Stimulated activated CD8-positive, alpha-beta memory T cell treated with anti-CD3 and anti-CD28 coated beads, Interleukin-15, amount 100 ng/mL, for 1 hour (primary cell): ENCODE measurements around the gene RITA1.
A peak's percentile ranks its signal among the peaks of the same experiment; 100 is the strongest.

Source experiments
- DNase-seq: peaks from one replicate; pipeline ENCODE4 v3.0.0-alpha.2; 2020; ENCODE audit warnings: low read depth

Gene RITA1

DNA sequence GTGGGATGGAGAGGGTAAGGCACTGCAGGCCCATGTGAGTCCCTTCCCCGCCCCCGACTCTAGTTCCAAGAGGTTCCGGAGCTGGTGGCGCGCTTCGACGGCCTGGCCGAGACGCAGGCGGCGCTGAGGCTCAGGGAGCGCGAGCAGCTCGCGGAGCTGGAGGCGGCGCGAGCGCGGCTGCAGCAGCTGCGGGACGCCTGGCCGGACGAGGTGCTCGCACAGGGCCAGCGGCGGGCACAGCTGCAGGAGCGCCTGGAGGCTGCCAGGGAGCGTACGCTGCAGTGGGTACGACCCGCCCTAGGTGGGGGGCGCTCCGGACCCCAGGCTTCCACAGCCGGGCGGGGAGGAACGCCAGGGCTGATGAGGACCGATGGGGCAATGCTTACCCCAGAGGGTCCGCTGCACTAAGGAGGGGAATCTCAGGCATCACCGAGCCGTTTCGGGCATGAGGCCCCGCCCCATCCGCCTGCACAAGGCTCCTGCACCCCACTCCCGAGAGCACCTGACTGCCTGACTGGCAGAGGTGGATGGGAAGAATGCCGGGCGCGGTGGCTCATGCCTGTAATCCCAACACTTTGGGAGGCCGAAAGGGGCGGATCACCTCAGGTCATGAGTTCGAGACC is 31.1 kb upstream of the RITA1 start:
- DNase-seq, result no peak

GRCh38 chr12:113155060-113155459 is 30.5 kb upstream of the RITA1 start:
- no peak for DNase-seq

- no peak for DNase-seq
These were observed 29.9 kb upstream of the RITA1 start for GRCh38 chr12:113155646-113156045.

DNA sequence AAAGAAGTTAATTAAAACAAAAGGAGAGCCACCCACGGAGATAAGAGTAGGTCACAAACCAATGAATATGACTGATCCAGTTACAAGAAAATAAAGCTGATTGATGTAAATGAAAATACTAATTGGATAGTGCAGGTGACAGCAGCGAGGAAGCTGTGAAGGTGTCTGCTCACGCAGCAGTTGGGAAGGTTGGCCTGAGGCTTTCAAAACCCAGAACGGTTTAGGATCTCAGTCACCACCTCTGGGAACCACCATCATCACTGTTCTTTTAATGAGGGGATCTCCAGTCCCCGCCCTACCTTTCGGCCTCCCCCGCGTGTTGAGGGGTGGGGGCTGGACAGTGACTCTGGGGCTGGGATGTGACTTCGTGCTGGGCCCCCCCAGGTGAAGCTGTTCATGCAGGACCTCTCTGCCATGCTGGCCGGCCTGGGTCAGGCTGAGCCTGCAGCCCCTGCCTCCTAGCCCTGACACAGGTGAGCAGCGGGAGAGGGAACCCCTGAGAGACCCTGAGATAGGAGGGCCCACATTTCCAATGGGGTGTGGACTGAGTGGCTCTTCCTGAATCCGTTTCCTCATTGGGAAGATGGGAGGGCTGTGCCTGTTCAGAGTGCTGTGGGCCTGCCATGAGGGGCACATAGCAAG is 28.2 kb upstream of the RITA1 start:
- no peak for DNase-seq

DNA sequence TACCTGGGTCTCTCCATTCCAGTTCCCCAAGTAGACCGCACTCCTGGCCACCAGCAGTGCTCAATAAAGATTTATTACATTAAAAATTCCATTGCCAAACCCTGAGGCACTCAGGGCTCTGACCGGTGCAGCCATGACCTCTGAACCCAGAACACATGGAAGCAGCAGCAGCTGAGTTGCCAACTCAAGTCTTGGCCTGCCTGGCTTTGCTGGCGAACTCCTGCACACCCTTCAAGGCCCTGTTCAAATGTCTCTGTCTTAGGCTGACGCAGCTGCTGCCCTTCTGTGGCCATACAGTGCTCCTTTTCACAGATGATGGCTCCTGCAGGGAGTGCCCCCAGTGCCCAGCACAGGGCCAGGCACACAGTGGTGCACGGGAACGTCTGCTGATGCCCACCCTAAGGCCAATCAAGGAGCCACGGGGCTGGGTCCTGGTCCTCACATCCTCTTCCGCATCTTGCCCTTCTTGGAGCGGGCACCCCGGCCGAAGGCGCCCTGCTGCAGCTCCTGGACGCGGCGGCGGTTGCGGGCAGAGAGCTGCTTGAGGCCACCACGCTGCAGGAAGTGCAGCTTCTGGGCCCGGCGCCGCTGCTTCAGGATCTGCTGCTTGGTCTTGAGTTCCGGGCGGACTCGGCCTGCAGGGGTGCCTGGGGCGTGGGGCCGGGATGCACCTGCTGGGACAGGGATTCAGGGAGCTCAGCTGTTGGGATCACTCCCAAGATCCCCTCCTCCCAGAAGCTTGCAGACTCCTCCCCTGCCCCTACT is 26.9 kb upstream of the RITA1 start:
- DNase-seq, result no peak

GRCh38 chr12:113159937-113160336 is 25.6 kb upstream of the RITA1 start:
- no peak for DNase-seq

DNA sequence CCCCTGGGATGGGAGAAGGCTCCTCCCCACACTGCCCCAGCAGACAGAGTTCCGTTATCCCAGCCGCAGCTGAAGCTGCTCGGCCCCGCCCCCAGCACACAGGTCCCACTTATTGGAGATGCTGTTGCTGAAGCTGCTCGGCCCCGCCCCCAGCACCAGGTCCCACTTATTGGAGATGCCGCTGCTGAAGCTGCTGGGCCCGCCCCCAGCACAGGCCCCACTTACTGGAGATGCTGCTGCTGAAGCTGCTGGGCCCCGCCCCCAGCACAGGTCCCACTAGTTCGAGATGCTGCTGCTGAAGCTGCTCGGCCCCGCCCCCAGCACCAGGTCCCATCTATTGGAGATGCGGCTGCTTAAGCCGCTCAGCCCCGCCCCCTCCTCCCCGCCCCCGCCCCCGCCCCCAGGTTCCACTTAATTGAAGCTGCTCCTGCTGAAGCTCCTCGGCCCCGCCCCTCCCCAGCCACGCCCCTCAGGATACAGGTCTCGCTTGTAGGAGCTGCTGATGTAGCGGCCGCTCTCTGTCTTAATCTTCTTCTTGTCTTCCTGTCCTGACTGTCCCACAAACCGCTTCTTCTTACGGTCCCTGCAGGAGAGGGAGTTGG is 24.0 kb upstream of the RITA1 start:
- DNase-seq, result no peak

DNA sequence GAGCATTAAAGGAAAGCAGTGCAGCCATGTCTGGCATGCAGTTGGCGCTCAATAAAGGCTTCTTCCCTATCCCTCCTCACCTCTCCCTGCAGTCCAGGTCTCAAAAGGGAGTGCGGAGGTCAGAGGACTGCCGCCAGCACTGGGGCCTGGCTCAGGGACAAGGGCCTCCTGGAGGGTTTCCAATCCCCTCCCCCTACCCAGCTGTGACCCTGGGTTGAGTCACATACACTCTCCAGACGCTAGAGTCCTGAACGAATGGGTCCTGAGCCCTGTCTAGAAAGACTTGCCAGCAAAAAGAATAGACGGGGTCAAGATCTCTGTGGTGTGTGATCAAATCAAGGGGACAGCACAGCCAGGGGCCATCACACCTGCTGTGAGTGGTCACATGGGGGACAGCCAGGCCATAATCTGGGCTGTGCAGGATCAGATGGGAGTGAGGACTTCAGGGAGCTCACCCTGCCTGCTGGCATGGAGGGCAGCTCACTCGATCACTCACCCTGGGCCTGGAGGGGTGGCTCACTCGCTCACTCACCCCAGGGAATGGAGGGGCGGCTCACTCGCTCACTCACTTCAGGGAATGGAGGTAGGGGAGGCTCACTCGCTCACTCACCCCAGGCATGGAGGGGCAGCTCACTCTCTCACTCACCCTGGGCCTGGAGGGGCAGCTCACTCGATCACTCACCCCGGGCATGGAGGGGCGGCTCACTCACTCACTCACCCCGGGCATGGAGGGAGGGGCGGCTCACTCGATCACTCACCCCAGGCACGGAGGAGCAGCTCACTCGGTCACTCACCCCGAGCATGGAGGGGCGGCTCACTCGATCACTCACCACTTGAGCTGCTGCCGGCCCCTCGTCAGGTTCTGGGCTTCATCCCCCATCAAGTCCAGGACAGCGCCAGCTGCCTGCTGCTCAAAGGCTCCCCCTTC is 23.2 kb upstream of the RITA1 start:
- no peak for DNase-seq

GRCh38 chr12:113163030-113163360 is 22.5 kb upstream of the RITA1 start:
- no peak for DNase-seq

- DNase-seq, result no peak
These were observed 21.5 kb upstream of the RITA1 start for GRCh38 chr12:113164014-113164413.

DNA sequence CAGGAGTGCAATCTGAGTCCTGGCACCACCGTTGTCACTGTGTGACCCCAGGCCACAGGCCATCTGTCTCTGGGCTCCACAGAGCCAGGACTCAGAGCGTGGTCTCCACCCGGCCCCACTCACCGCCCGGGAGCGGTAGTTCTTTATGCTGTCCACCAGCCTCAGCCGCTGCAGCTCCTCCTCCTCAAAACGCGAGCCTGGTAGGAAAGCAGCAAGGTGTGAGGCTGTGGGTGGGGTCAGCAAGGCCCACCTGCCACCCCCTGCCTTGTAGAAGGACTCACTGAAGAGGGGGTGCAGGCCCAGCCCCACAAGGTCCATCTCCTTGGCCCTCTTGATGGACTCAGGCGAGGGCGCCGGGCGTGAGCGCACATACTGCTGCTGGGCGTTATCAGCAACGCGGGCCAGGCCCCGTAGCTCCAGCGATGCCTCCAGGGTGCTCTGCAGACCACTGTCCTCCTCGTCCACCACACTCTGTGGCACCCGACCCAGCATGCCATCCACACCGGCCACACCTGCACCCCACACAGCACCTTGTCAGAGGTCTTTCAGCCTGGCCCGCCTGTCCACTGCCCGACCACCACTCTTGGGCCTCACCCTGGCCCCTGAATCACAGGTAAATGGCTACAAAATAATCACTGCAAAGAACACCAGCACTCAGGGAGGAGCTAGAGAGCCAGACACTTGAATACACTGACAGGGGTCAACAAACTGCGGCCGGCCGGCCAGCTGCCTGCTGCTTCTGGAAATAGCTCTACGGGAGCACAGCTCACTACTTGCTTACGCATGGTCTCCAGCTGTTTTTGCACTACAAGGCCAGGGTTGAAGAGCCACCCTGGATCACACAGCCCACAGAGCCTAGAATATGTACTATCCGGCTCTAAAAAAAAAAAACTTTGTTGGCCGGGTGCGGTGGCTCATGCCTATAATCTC is 19.7 kb upstream of the RITA1 start:
- no peak for DNase-seq

DNA sequence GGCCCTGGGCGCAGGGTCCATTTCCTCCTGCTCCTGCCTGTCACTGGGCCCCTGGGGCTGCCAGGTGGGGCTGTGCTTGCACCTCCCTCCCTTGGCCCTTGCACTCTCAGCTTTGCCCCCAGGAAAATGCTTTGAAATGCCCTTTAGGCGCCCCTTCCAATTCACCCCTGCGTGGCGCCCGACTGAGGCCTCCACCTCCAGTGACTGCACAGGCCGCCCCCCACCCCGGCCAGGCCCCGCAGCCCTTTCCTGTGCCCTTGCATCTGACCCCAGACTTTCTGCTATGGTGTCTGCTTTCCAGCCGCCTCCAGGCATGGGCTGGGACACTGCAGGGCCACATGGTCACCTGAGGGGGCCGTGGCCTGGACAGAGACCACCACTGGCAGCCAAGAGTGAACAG is 17.7 kb upstream of the RITA1 start:
- DNase-seq, result no peak

DNA sequence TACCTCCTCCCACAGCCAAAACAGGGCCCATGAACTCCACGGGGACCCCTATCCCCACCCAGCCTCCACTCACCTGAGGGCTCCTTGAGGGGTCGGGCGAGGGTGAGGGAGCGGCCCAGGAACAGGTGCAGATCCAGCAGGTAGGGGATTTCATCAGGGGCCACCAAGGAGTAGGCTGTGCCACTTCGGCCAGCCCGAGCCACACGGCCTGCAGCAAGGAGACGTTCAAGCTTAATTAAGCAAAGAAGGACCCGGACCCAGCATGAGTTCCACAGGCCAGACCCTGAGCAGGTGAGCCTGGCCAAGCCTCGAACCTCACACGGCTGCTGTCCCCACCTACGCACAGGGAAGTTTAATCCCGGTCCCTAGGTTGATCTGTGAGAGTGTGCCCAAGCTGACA is 15.8 kb upstream of the RITA1 start:
- DNase-seq, result no peak

GRCh38 chr12:113170457-113170856 is 15.1 kb upstream of the RITA1 start:
- DNase-seq, result no peak

DNA sequence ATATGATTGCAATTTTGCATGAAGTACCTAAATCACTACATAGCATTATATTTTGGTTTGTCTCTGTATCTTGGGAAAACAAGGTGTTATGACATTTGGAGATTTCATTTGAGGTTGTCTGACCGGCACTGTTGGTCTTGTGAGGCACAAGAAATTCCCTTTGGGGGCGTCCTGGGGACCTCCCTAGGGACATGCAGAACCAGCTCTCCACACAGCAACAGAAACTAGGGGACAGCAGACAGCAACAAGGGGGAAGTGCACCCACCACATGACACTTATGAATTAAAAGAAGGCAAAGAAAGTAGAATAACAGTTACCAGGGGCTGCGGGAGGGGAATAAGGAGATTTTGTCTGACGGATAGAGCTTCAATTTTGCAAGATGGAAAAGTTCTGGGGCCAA is 14.6 kb upstream of the RITA1 start:
- no peak for DNase-seq

DNA sequence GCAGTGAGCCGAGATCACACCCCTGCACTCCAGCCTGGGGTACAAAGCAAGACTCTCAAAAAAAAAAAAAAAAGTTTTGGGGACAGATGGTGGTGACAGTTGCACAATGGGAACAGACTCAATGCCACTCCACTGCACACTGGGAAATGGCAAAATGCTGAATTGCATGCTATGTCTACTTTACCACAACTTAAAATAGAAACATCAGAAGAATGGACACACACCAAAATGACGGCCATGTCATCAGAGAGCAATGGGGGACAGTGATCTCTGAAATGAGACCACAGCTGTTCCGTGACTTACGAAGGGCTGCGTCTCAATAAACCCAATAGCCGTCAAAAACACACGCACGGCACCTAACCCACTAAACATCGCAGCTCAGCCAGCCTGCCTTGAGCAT is 14.0 kb upstream of the RITA1 start:
- DNase-seq, result no peak

GRCh38 chr12:113172185-113172584 is 13.3 kb upstream of the RITA1 start:
- no peak for DNase-seq

DNA sequence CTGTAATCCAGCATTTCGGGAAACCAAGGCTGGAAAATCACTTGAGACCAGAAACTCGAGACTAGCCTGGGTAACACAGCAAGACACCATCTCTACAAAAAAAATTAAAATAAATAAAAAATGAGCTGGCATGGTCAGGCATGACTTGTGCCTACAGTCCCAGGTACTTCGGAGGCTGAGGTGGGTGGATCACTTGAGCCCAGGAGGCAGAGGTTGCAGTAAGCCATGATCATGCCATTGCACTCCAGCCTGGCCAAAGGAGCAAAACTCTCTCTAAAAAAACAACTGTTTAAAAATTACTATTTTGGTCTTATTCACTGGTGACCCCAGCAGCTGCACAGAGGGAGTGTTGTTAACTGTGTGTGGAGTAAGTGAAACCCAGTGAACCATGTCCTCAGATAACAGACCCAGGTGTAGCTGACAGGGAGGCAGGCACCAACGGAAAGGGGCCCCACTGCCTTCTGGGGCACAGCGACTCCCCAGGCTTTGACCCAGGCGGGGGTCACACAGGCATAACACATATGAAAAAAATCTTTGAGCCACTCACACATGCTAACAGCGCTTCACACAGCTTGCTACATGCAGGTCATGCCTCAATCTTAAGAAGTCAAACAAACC is 12.3 kb upstream of the RITA1 start:
- DNase-seq, result no peak

DNA sequence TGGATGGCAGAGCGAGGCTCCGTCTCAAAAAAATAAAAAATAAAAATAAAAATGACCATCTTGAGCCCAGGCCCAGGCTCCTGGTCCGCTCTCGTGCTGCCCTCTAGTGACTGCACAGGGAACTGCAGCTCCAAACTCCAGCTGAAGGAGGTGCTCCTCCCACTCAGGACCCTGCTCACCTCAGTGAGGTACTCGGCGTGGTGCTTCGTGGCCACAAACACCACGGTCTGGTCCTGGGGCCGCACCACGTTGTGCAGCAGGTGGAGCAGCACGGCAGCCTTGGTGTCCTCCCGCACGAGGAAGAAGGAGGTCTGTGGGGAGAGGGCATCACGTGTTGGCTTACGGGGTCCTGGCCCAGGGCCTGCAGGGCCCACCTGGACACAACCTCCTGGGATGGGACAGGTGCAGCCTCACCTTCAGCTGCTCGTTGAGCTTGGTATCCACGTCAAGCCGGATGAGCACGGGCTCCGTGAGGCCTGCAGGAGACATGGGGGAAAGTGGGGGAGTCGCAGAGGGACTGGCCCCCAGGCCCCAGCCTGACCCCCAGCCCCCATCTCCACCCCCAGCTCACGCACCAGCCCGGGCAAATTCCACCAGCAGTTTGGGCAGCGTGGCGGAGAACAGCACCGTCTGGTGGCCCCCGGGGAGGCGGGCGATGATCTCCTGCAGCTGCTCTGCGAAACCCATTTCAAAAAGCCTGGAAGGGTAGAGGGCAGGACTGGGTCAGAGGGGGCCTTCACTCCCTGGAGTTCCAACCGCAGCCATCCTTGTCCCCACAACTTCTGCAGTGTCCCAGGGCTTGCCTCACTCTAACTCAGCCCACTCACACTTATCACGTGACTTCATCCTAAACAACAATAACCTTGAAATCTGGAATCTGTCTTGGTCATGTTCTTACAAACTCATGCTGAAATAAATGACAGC is 10.8 kb upstream of the RITA1 start:
- DNase-seq, result peak; percentile 72
